ENCODE measurements around the gene WDR20.

- TF ChIP-seq CTCF (conservative IDR thresholded peaks at IDR 0.05) (no peak), ZFX (IDR thresholded peaks at IDR 0.05) (no peak)
Measured at GRCh38 chr14:102182936-102183619, 43.4 kb downstream of the WDR20 start.

All from C4-2B (cell line).